K562 (cell line): ENCODE data around the gene SLC12A6. TPM values are rescaled to one million over a fixed set of nuclear protein-coding genes. Genes with fewer than 3 reads are reported as not detected.

ENCODE experiments used
- DMBX1 ChIP-seq: fragments of 250-450 bp; sonication (Bioruptor Pico); IDR thresholded peaks from 2 replicates; pipeline ENCODE4 v1.8.0; 2022; ENCODE audit warnings: inconsistent platforms, mild to moderate bottlenecking, moderate library complexity, borderline replicate concordance
- EGR1 ChIP-seq: fragments of 450-650 bp; conservative IDR thresholded peaks from 2 replicates; pipeline ENCODE4 v1.6.1; 2017; ENCODE audit warnings: mild to moderate bottlenecking
- HDAC1 ChIP-seq, 2 experiments: fragments of 450-650 bp; IDR thresholded peaks; 2 replicates each; pipeline ENCODE4 v1.6.1; 2016 to 2017; ENCODE audit warnings: inconsistent platforms in 1 of 2, mild to moderate bottlenecking in 1 of 2, moderate library complexity in 1 of 2
- HNRNPH1 ChIP-seq: fragments of 200-400 bp; formaldehyde crosslinking; optimal IDR thresholded peaks from 2 replicates; pipeline ENCODE3; 2017; ENCODE audit warnings: low read depth, mild to moderate bottlenecking, low read length, moderate library complexity
- NR3C1 ChIP-seq: sonication (generic); formaldehyde crosslinking; IDR thresholded peaks from 2 replicates; pipeline ENCODE4 v1.8.1; 2022; ENCODE audit warnings: missing genetic modification reagents
- POLR3G ChIP-seq: IDR thresholded peaks from 2 replicates; pipeline ENCODE4 v1.6.1; 2011; ENCODE audit not compliant: insufficient read length, insufficient replicate concordance; ENCODE audit errors: extremely low read depth
- SMAD2 ChIP-seq: fragments of 150-350 bp; IDR thresholded peaks from 2 replicates; pipeline ENCODE4 v1.6.1; 2014; ENCODE audit warnings: low read depth, mild to moderate bottlenecking, low read length
- SMC3 ChIP-seq: conservative IDR thresholded peaks from 2 replicates; pipeline ENCODE4 v1.6.1; 2011; ENCODE audit warnings: low read depth, low read length, improper control_type of control experiment; ENCODE audit not compliant: insufficient read depth
- TAF15 ChIP-seq: fragments of 200-400 bp; formaldehyde crosslinking; IDR thresholded peaks from 2 replicates; pipeline ENCODE4 v1.6.1; 2017; ENCODE audit warnings: mild to moderate bottlenecking, low read depth, low read length, moderate library complexity
- TARDBP ChIP-seq: fragments of 450-650 bp; IDR thresholded peaks from 2 replicates; pipeline ENCODE4 v1.6.1; 2016
- ZNF175 ChIP-seq: fragments of 200-800 bp; sonication (Bioruptor generic); IDR thresholded peaks from 2 replicates; pipeline ENCODE4 v1.6.1; 2016; ENCODE audit warnings: low read depth, mild to moderate bottlenecking, missing genetic modification characterization, missing compliant biosample characterization
- ZNF324 ChIP-seq: fragments of 250-450 bp; sonication (Bioruptor Pico); IDR thresholded peaks from 2 replicates; pipeline ENCODE4 v1.4.0; 2020; ENCODE audit warnings: mild to moderate bottlenecking
- ZSCAN32 ChIP-seq: fragments of 450-650 bp; formaldehyde crosslinking; IDR thresholded peaks from 2 replicates; pipeline ENCODE4 v1.4.0; 2020; ENCODE audit warnings: mild to moderate bottlenecking, moderate library complexity
- polyA plus RNA-seq, 8 experiments: library from polyadenylated mRNA; depleted of rRNA in 4 of 8; stranded (reverse) in 5 of 8; unstranded in 3 of 8; fragments of >200 nt; fragmentation: Nextera tagmentation in 2 of 8; fragmentation: Illumina TruSeq in 1 of 8; extraction: Ambion mirVana in 2 of 8; extraction: Trizol in 1 of 8; gene quantifications; 2 replicates each; pipeline versions ENCODE4 v1.2.1 to v1.2.3, GENCODE V29; 2011 to 2014; ENCODE audit warnings: inconsistent platforms in 1 of 8, missing spikeins in 1 of 8
- total RNA-seq, 7 experiments: library from RNA; depleted of rRNA in 6 of 7; stranded (reverse); fragments of >200 nt in 6 of 7; fragmentation: Illumina TruSeq in 2 of 7; extraction: Trizol in 2 of 7; gene quantifications; 2 replicates each; pipeline versions ENCODE4 v1.2.1 to v1.2.3, GENCODE V29; 2011 to 2021; ENCODE audit warnings: low replicate concordance in 1 of 7
- TF ChIP-seq, protein P1 (sequence below): fragments of 450-650 bp; formaldehyde crosslinking; IDR thresholded peaks from 2 replicates; pipeline ENCODE4 v1.4.0; 2020; ENCODE audit warnings: mild to moderate bottlenecking, mixed read lengths
- TF ChIP-seq, protein P2 (sequence below): fragments of 250-450 bp; sonication (Bioruptor Pico); IDR thresholded peaks from 2 replicates; pipeline ENCODE4 v1.9.0; 2021; ENCODE audit warnings: mild to moderate bottlenecking, inconsistent platforms
- TF ChIP-seq, protein P3 (sequence below): fragments of 450-650 bp; IDR thresholded peaks from 2 replicates; pipeline ENCODE4 v1.6.1; 2016; ENCODE audit warnings: mild to moderate bottlenecking
- TF ChIP-seq, protein P4 (sequence below): sonication (generic); formaldehyde crosslinking; IDR thresholded peaks from 2 replicates; pipeline ENCODE4 v1.8.0; 2022; ENCODE audit warnings: mild to moderate bottlenecking, low read depth, missing genetic modification reagents
- TF ChIP-seq, protein P5 (sequence below), 2 experiments: IDR thresholded peaks; 2 replicates each; pipeline ENCODE4 v1.6.1; 2012; ENCODE audit warnings: improper control_type of control experiment in 2 of 2, low read depth in 2 of 2, low read length in 2 of 2, borderline replicate concordance in 1 of 2

Gene SLC12A6
- total and polyA plus RNA-seq, 9 of the 15 experiments (the other 6 are each of a cell fraction or from before 2014, with no cell fraction given): 1.4 to 16.4 (median 6.7) TPM

DNA sequence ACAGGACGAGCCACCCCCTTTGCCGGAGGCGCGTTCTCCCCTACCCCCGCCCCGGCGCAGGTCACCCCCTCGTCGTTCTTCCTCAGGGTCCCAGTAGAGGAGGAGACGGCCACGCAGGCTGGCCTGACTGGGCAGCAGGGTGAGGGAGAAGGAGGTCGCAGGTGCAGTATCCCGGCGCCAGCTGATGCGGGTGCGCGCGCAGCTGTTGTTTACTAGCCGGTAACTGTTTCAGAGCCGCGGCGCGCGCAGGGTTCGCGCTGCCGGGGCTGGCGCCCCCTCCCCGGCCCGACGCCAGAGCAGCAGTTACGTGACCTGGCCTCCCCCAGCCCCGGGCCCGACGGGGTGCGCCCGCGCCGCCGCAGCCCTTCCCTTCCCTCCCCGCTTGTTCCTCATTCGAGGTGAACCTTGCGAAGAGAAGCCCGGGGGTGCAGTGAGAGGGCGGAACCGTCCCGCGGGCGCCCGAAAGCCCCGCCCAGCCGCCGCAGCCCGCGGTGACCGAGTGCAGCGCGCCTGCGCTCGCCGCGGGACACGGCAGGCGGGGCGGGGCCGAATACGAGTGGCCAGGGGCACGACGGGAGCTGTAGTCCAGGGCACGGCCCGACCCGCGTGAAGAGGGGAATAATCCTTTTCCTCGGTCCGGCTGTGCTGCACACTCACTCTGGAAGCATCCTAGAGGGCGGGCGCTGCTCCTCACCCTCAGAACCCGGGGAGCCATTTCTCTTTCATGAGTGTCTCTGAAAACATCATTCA is at the start of gene SLC12A6 (continued):
- TF ChIP-seq POLR3G: no peak
- TF ChIP-seq, protein P1, sequence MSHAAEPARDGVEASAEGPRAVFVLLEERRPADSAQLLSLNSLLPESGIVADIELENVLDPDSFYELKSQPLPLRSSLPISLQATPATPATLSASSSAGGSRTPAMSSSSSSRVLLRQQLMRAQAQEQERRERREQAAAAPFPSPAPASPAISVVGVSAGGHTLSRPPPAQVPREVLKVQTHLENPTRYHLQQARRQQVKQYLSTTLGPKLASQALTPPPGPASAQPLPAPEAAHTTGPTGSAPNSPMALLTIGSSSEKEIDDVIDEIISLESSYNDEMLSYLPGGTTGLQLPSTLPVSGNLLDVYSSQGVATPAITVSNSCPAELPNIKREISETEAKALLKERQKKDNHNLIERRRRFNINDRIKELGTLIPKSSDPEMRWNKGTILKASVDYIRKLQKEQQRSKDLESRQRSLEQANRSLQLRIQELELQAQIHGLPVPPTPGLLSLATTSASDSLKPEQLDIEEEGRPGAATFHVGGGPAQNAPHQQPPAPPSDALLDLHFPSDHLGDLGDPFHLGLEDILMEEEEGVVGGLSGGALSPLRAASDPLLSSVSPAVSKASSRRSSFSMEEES: no peak
- TF ChIP-seq EGR1: no peak
- TF ChIP-seq SMAD2: no peak
- no peak for TF ChIP-seq ZNF324 (CRISPR knock-in tag)
- TF ChIP-seq NR3C1 (CRISPR knock-in tag): no peak
- no peak for TF ChIP-seq DMBX1
- TF ChIP-seq HDAC1 (IDR thresholded peaks at IDR 0.05): peak in 1 of 2 experiments; percentile 76; a peak in 2 of 4 replicates
- TF ChIP-seq ZSCAN32 (CRISPR knock-in tag): no peak
- no peak for TF ChIP-seq HNRNPH1
- no peak for TF ChIP-seq TAF15
- TF ChIP-seq, protein P2, sequence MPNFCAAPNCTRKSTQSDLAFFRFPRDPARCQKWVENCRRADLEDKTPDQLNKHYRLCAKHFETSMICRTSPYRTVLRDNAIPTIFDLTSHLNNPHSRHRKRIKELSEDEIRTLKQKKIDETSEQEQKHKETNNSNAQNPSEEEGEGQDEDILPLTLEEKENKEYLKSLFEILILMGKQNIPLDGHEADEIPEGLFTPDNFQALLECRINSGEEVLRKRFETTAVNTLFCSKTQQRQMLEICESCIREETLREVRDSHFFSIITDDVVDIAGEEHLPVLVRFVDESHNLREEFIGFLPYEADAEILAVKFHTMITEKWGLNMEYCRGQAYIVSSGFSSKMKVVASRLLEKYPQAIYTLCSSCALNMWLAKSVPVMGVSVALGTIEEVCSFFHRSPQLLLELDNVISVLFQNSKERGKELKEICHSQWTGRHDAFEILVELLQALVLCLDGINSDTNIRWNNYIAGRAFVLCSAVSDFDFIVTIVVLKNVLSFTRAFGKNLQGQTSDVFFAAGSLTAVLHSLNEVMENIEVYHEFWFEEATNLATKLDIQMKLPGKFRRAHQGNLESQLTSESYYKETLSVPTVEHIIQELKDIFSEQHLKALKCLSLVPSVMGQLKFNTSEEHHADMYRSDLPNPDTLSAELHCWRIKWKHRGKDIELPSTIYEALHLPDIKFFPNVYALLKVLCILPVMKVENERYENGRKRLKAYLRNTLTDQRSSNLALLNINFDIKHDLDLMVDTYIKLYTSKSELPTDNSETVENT (CRISPR knock-in tag): no peak
- TF ChIP-seq, protein P3, sequence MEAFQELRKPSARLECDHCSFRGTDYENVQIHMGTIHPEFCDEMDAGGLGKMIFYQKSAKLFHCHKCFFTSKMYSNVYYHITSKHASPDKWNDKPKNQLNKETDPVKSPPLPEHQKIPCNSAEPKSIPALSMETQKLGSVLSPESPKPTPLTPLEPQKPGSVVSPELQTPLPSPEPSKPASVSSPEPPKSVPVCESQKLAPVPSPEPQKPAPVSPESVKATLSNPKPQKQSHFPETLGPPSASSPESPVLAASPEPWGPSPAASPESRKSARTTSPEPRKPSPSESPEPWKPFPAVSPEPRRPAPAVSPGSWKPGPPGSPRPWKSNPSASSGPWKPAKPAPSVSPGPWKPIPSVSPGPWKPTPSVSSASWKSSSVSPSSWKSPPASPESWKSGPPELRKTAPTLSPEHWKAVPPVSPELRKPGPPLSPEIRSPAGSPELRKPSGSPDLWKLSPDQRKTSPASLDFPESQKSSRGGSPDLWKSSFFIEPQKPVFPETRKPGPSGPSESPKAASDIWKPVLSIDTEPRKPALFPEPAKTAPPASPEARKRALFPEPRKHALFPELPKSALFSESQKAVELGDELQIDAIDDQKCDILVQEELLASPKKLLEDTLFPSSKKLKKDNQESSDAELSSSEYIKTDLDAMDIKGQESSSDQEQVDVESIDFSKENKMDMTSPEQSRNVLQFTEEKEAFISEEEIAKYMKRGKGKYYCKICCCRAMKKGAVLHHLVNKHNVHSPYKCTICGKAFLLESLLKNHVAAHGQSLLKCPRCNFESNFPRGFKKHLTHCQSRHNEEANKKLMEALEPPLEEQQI: no peak
- TF ChIP-seq, protein P4, sequence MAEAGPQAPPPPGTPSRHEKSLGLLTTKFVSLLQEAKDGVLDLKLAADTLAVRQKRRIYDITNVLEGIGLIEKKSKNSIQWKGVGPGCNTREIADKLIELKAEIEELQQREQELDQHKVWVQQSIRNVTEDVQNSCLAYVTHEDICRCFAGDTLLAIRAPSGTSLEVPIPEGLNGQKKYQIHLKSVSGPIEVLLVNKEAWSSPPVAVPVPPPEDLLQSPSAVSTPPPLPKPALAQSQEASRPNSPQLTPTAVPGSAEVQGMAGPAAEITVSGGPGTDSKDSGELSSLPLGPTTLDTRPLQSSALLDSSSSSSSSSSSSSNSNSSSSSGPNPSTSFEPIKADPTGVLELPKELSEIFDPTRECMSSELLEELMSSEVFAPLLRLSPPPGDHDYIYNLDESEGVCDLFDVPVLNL (CRISPR knock-in tag): no peak
- no peak for TF ChIP-seq ZNF175 (CRISPR knock-in tag)
- no peak for TF ChIP-seq SMC3
- TF ChIP-seq, protein P5, sequence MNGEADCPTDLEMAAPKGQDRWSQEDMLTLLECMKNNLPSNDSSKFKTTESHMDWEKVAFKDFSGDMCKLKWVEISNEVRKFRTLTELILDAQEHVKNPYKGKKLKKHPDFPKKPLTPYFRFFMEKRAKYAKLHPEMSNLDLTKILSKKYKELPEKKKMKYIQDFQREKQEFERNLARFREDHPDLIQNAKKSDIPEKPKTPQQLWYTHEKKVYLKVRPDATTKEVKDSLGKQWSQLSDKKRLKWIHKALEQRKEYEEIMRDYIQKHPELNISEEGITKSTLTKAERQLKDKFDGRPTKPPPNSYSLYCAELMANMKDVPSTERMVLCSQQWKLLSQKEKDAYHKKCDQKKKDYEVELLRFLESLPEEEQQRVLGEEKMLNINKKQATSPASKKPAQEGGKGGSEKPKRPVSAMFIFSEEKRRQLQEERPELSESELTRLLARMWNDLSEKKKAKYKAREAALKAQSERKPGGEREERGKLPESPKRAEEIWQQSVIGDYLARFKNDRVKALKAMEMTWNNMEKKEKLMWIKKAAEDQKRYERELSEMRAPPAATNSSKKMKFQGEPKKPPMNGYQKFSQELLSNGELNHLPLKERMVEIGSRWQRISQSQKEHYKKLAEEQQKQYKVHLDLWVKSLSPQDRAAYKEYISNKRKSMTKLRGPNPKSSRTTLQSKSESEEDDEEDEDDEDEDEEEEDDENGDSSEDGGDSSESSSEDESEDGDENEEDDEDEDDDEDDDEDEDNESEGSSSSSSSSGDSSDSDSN (IDR thresholded peaks at IDR 0.05; ENCODE audit: borderline replicate concordance in 1 of 2, low read depth in 2 of 2, low read length in 2 of 2): no peak
- TF ChIP-seq TARDBP: peak; percentile 78; the same call in 1 of the 2 replicates
